Measurements from ENCODE around the gene NFE2L3.
"Not testable (repeated sequence)": the region's sequence is repeated elsewhere in the genome, so short reads cannot be mapped to it uniquely, and the experiment has no call there.

NFE2L3 gene

DNA sequence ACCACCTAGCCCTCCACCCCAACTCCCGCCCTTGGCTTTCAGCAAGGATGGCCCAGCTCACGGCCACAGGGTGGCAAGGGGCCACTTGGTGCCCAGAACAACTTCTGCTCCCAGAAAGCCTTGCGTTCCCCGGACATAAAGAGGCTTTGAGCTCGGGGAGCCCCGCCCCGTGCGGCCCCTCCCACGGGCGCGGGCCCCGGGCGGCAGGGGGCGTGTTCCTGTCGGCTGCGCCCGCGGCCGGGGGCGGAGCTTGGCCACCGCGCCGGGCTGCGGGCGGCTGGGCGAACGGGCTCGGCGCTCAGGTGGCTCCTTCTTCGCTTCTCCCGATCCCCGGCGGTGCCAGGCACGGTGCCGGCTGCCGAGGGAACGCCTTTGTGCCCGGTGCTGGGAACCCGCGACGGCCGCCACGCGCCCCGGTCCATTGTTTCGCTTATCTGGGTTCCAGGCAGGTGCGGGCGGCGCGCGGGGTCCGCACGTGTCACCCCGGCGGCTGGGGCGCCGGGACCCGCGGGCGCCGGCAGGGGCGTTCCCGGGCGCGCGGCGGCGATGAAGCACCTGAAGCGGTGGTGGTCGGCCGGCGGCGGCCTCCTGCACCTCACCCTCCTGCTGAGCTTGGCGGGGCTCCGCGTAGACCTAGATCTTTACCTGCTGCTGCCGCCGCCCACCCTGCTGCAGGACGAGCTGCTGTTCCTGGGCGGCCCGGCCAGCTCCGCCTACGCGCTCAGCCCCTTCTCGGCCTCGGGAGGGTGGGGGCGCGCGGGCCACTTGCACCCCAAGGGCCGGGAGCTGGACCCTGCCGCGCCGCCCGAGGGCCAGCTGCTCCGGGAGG is at the start of gene NFE2L3:
TSS of gene NFE2L3 (plus strand) at position 246 of the 829 bp plus-strand sequence. CDS start at position 547, 301 bp downstream.
- peak; percentile 86 for DNase-seq

- no peak for DNase-seq
Measured at GRCh38 chr7:26103596-26103995, 48.4 kb upstream of the NFE2L3 start.

- DNase-seq: no peak
Measured at GRCh38 chr7:26105236-26105635, 46.8 kb upstream of the NFE2L3 start.

- no peak for DNase-seq
Measured at GRCh38 chr7:26105931-26106330, 46.1 kb upstream of the NFE2L3 start.

- DNase-seq: no peak
Measured at GRCh38 chr7:26112203-26112740, 39.7 kb upstream of the NFE2L3 start.

DNA sequence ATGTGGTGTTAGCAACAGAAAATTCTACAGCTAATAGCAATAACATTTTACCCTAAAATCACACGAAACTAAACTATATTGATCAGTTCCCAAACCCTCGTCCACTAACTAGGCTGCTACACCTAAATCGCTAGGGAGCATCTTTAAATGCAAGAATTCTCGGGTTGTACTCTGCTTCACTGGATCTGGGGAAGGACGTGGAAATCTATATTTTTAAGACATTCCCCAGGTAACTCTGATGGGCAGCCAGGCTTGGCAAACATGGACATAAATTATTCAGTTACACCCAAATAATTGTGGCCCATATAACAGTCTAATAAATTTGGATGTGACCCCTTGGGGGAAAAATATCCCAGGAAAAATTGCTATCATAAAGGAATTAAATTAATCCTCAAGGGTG is 36.3 kb upstream of the NFE2L3 start:
- DNase-seq: no peak

DNA sequence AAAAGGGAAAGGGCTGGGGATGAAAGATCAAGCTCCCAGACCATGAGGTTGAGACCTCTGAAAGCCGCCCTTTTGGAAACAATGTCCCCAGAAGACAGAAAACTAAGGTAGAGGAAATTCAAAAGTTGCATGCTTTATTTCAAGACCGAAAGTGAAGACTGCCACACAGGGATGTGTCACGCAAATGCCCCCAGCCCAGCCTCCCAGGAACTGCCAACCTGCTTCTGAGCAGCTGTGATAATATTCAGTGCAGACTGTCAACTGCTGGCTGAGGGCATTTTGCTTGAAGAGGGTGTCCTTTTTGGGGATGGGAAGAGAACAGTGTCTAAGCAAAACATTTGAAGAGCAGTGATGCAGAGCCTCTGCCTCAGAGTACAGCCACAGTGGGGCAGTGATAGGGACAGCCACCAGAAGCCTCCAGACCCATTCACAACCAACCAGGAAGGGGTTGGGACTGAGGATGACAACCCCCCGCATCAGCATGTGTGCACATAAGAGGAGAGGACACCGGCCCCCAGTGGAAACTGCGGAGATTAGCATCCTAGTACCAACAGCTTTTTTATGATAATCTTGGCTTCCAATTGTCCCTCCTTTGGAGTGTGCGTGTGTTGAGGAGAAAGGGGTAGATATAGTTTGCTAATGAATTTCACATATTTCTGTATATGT is 34.7 kb upstream of the NFE2L3 start:
- DNase-seq: no peak

DNA sequence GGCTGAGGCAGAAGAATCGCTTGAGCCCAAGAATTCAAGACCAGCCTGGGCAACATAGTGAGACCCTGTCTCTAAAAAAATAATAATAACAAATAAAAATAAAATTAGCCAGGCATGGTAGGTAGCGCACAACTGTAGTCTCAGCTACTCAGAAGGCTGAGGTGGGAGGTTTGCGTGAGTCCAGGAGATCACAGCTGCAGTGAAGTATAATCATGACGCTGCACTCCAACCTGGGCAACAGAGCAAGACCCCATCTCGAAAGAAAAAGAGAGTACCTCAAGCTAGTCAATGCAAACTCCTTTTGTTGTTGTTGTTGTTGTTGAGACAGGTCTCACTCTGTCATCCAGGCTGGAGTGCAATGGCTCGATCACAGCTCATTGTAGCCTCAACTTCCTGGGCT is 34.0 kb upstream of the NFE2L3 start:
- DNase-seq: no peak

GRCh38 chr7:26122745-26123144 is 29.3 kb upstream of the NFE2L3 start:
- no peak for DNase-seq

GRCh38 chr7:26124775-26125174 is 27.2 kb upstream of the NFE2L3 start:
- DNase-seq: not testable (repeated sequence)

- DNase-seq: no peak
Measured at GRCh38 chr7:26127411-26127810, 24.6 kb upstream of the NFE2L3 start.

- DNase-seq: no peak
Measured at GRCh38 chr7:26131056-26131589, 20.9 kb upstream of the NFE2L3 start.

DNA sequence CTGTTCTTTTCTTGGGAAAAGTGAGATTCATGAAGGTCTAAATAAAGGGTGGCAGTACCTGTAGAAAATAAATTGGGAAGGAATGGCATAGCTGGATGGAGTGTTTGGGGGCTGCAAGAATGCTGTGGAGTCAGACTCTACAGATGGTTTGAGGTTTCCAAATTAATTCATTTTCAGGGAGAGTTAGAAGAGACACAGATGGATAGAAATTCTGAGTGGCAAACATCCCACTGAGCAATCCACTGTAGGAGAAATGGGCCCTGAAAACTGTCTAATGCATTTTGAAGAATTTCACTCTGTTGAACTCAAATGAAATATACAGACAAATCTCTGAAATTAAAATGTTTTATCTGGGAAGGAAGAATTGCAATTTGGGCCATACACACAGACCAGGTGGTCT is 16.9 kb upstream of the NFE2L3 start:
- no peak for DNase-seq

DNA sequence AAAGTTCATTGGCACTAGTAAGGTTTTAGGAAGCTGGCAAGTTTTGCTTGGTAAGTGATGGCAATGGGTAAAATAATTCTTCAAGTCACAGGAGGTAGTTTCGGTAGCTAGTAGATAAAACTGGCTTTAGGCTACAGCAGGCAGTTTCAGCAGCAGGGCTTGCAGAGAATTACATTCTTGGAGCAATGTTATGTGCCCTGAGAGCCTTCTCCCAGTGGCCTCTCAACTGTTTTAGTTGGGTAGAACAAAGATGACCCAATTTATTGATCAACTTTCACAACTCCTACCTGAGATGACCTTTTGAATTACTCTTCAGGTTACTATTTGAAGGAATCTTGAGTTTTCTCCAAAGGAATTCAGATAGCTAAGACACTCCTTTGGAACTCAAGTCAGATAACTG is 16.4 kb upstream of the NFE2L3 start:
- no peak for DNase-seq

DNA sequence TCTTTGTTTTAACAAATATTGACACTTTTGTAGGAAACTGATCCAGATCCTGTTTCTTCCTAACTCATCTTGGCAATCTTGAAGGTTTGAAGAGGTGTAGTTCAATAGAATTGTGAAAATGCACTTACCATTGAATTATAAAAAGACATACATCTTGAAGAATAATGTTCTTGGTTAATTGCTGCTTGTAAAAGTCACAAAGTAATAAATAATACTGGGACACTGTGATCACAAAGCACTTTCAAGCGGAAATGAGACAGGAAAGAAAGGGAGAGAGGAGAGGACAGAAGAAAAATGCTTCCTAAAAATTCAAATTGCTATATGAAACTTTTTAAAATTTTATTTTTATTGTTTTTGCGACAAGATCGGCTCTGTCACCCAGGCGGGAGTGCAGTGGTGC is 15.2 kb upstream of the NFE2L3 start:
- no peak for DNase-seq

DNA sequence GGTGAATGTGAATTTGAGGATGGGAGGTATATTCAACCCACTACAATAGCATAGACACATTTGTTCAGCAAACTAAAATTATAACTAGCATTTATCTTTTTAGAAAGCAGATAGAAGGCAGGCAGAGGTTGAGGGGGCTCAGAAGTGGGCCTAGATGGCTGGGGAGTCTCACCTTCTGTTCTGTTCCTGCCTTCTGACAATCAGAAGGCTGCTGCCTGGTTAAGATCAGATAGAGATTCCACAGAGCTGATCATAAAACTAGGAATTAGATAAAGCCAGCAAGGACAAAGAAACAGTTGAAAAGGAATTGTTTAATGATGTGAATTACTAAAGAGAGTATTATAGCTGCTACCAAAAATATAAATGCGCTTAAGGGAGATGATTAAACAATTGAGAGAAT is 11.6 kb upstream of the NFE2L3 start:
- no peak for DNase-seq

GRCh38 chr7:26141077-26141476 is 10.9 kb upstream of the NFE2L3 start:
- DNase-seq: no peak

DNA sequence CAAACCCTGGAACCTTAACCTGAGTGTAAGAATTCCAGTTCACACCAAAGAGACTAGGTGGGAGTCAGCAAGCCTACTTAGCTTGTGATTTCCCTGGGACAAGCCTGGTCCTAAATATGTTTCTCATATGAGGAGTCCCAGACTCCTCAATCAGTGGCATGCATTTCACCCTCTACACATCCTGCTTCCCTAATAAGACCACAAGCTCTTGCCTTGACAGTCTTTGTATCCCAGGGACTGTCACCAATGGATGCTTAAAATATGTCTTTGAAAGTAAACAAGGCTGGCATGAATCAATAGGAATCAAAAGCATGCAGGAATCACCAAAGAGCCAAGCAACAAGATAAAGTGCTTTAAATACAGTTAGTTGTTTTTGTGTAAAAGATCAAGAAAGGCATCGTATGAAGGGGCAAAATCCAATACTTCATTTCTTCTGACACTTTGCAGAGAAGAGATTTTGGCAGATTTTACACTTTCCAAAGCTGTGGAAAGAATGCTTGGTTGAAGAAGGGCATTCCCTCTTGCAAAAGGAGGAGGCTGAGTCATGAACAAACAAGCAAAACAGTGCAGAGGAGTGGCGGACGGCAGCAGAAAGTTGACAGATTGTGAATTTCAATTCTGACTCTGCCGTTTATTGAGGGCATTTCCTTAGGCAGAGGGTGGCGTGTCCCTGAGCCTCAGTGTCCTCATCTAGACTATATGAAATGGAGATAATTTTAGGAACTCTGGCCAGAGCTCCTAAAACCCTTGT is 8.5 kb upstream of the NFE2L3 start:
- no peak for DNase-seq

- DNase-seq: no peak
Measured at GRCh38 chr7:26144184-26145080, 7.6 kb upstream of the NFE2L3 start.

- DNase-seq: no peak
Measured at GRCh38 chr7:26145238-26145637, 6.8 kb upstream of the NFE2L3 start.

GRCh38 chr7:26147030-26147429 is 5.0 kb upstream of the NFE2L3 start:
- DNase-seq: no peak

Data from CD4-positive, alpha-beta T cell treated with Interferon gamma for 1 hour (primary cell).